Stimulated activated CD4-positive, alpha-beta T cell treated with anti-CD3 and anti-CD28 coated beads, TNF-alpha, amount 100 ng/mL, for 48 hours (primary cell): ENCODE data around the gene RAPGEF5.

ENCODE experiments used
- DNase-seq, 3 donors: peaks; one replicate each; pipeline ENCODE4 v3.0.0-alpha.2; 2020; ENCODE audit warnings: low read depth in 3 of 3

RAPGEF5 gene

DNA sequence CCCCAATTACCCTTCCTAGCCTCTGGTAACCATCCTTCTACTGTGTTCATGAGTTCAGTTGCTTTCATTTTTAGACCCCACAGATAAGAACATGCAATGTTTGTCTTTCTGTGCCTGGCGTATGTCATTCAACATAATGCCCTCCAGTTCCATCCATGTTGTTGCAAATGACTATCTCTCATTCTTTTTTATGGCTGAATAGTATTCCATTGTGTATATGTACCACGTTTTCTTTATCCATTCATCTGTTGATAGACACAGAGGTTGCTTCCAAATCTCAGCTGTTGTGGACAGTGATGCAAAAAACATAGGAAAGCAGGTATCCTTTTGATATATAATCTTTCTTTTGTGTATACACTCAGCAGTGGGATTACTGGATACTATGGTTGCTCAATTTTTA is 51.2 kb downstream of the RAPGEF5 start:
- DNase-seq = no peak

DNA sequence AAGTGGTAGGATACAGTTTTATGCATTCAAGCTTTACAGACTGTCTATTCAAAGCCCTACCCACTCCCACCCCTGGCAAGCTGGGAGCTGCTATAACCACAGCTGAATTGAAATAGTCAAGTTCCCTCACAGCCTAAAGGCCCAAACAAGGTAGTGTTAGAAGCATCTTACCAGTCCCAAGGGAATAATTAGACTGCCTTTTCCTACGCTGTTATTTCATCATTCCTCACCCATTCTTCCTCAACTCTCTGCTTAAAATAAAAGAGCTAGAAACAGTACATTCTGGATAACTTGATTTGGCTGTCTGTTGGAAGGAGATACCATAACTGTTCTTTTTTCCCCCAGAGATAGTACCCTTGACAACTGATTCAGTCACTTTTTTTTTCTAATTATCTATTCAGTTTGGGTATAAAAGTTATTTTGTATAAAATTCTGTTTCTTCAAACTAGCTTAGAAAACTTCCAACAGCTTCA is 54.0 kb downstream of the RAPGEF5 start:
- DNase-seq = no peak

DNA sequence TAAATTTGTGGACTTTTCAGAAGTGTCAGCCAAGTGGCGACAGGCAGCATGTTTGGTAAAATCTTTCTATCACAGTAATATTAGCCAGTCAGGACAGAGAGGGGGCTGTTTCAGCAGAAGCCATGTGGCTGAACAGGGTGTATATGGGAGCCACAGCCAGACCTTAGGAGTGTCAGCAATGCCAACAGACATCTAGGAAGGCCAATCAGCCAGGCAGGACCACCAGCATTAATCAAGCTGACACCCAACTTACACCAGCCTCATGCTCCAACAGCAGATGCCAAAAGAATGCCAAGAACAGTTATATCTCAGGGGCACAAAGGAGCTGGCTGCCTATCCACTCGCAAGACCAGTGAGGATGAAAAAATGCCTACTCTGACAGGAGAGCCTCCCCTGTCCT is 54.8 kb downstream of the RAPGEF5 start:
- DNase-seq = no peak

DNA sequence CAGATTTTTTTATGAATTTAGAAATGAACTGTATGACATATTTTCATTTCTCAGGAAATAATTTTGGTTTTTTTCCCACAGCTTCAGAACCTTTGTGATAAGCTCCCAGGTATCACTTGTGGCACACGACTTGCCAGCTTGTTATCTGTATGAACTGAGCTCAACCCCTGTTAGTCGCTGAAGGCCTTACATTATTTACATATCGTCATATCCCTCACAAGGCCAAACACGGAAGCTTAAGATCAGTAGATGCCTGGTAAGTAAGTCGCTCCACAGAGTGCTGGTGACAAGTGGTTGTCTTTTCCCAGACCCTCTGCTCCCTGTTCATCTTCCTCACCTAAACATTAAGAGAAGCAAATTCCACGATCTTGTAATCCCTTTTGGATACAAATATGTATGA is 55.2 kb downstream of the RAPGEF5 start:
- no peak for DNase-seq

DNA sequence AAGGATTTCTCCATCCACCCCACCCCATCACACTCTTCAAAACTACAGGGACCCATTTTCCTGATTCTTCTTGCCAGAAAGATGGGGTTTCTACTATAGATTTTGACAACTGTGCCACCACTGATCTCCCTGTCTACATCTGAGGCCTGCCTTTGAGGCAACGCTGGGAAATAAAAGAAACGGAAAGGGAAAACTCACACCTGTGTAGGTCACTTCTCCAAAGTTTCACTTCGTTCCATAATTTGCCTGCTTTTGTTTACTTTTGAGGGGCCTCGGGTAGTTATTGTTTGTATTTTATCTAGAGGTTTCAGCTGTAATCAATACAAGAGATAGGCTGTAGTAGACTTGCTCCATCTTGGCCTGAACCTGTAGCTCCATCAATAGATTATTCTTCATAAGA is 56.1 kb downstream of the RAPGEF5 start:
- DNase-seq = no peak

DNA sequence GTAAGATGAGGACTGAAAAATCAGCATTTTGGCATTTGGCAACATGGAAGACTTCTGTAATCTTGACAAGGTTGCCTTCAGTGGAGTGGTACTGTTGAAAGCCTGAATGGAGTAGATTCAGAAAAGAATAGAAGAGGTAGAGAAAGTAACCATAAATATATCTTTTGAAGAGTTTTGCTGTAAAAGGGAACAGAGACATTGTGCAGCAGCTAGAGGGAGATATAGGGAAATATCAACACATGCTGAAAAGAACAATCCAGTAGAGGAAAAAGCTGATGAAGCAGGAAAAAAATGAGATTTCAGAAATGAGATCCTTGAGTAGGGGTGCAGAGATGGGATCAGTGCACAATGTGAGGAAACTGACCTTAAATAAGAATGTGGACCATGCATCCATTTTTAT is 60.0 kb downstream of the RAPGEF5 start:
- DNase-seq = no peak

DNA sequence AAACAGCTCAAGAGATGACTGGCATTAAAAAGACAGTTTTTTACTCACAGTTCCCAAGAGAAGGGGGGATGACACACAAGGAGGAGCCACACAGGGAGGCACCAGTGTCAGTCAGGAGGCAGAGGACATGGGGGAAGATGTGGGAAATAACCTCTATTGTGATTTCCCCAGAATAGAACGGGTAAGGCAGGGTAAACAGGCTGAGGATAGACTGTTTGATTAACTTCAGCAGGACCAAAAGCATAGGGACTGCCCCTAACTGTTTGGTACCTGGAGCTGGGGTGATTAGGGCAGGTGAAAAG is 60.7 kb downstream of the RAPGEF5 start:
- DNase-seq = no peak

DNA sequence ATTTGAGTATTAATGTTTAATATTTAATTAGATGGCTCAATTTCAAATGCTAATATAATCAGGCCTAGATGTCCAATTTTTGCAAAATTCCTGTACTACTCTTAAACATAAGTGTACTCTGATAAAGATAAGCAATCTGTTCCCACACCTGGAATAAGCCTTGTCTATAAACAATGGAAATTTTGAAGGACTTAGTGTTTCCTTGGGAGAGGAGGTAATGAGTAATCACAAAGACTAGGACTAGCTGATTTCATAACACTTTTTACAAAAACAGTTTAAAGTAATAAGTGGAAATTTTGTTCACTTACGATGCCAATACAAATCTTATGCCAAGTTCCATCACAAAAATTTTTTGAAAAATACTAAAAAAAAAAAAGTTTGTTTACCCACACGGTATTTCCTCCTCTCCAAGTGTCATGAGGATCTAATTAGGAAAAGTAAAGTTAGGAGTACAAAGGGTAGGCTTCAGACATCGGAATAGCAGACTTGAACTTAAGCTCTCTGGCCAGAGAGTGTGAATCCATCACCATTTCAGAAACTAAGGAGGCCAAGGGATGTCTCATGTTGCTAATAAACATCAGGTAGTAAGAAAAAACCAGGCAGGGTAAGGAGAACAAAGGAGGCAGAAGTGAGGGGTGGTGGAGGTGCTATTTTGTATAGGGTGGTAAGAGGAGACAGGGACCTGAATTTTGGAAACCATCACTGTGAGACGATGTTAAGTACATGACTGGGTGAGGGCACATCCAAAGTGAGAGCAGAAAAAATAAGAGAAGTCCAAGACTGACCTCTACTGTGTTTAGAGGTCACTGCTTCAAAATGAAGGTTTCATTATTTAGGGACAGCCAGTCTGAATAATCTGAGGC is 61.3 kb downstream of the RAPGEF5 start:
- DNase-seq = no peak

DNA sequence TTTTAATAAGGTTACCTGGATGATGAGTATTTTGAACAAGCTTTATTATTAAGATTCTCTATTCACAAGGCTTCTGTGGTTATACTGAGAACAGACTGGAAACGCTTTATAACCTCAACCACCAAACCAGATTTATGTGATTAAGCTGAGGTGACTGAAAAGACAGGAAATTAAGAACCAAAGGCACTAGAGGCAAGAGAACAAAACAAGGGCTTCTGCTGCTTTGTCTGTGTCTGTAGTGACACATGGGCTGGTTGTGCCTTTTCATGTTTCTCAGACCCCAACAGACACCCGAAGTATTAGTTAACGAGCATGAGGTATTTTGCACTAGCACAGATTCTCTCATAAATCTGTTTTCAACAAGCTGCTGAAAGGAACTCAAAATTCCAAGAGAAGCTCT is 64.4 kb downstream of the RAPGEF5 start:
- DNase-seq = no peak

DNA sequence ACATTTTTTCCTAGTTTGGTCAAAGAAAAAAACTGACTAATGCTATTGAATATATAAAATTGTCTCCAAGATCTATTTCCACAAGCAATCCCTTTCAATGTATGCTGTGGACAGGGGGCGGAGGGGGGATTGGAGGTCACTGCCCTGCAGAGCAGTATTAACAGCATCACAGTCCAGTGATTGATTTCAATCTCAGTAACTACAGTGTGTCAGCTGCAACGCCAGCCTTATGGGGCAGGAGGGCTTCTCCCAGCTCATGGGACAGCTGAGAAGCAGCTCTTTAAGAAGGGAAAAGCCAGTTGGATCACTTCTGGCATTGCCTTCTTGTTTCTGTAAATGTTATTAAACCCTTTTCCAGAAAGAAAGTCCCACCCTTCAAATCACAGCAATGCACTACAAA is 65.0 kb downstream of the RAPGEF5 start:
- DNase-seq = no peak

DNA sequence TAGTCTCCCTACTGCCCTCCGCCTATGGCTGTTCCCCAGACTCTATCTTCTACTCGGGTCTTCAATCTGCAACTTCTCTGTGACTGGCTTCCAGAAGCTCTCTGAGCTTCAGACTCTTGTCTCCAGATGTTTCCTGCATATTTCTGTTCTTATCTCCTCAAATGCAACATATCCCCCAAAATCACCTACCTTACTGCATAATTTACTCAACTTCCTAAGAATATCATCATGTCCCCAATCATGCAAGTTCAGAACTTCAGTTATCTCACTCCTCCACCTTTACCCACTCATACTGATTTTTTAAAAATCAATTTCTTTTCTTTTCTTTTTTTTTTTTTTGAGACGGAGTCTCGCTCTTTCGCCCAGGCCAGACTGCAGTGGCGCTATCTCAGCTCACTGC is 68.8 kb downstream of the RAPGEF5 start:
- no peak for DNase-seq

DNA sequence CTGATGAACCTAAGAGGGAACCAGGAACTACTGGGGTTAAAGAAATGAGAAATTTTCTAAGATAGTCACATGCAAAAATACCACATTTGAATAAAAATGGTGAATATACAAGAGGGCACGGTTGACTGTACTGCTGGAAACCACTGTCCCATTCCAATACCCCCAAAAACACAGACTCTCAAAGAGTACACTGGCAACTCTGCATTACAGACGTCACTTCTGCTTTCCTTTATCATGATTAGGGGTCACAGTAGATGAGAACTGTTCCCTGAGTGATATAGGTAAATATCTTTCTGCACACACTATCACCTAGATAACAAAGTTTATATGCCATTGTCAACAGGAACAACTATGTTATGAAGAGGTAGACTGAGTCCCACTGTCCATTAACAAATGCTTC is 69.5 kb downstream of the RAPGEF5 start:
- DNase-seq = no peak

DNA sequence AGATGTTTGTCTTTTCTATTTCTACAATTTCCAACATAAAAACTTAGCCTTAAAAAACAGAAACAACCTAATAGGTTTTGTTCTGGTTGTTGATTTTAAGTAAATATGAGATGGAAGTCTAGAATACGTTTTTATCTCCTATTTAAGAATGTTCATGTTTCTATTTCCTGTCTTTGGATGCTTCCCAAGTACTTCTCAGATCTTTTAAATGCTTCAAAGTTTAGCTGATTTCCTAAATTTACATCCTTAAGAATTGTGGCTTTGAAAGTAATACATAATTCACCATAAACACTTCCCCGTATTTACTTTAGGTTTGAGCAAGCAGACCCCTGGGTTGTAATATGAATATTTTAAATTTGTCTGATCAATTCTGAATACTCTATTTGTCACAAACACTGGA is 70.5 kb downstream of the RAPGEF5 start:
- no peak for DNase-seq

DNA sequence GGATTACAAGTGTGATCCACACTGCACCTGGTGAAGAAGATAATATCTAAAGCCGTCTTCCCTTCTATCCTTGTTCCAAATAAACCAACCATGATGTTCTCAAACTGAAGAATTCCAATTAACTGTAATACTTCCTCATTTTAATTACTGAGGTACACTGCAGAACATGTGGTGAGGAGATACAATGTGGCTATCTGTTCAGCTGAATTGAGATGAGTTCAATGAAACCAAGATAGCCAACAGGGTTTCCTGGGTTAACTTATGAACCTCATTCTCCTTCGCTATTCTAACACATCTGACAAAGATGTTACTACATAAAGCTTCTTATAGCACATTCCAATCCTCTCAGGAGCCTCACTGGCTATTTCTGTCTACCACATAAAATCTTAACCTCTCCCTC is 75.5 kb downstream of the RAPGEF5 start:
- no peak for DNase-seq

DNA sequence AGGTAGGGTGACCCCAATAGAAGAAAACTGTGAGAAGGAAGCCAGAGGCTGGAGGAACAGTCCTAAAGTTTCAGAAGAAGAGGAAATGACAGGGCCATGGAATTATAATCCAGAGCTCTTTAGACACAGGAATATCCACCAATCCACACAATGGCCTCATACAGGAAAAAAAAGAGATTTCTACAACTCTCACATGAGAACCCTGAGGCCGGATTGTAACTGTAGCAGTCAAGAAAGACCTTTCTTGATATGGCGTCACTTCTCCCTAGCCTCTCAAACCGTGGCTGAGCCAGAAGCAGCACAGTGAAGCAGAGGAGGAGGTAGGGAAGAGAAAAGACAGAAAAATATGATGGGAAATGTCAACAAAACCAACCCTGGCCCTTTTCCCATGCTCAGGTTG is 76.9 kb downstream of the RAPGEF5 start:
- no peak for DNase-seq

DNA sequence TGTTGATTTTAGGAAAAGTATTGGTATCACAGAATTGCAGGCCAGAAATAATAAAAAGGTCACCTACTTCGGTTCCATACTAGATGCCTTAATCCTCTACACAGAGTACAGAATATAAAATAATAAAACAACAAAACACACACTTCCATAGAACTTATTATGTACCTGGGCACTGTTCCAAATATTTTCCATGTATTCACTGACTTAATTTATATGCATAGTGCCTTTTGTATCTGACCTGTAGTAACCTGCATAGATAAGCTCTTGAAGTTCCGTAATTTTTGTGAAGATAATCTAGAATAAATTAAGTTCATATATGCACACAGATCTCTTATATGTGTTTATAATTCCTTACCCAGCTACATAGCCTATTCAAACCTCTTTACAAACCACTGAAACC is 78.3 kb downstream of the RAPGEF5 start:
- no peak for DNase-seq

DNA sequence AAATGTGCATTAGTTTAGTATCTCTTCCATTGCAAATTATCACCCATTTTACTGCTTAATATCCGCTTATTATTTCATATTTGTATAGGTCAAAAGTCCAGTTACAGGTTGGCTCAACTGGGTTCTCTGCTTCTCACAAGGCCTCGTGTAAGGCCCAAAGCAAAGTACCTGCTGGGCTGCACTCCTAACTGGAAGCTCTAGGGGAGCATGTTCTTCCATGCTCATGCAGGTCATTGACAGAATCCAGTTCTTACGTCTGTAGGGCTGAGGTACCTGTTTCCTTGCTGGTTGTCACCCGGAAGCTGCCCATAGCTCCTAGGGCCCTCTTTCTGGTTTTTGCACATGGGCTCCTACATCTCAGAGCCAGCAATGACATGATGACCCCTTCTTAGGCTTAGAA is 79.6 kb downstream of the RAPGEF5 start:
- DNase-seq = no peak

DNA sequence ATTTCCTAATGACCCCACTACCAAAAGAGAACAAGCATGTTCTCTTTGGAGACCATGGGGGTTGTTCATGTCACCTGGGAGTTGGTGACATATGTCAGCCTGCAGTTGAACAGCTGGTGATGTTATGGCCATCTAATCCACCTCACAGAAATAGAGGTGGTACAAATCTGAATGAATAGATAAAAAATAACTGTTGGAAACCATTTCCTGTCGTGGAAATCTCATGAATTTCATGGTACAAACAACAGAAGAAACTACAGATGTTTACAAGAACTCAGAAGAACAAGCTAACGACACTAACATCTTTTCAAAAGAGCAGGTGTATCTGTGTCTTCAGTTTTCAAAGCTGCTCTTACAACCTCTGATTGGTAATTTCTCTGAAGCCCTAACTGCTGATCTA is 81.3 kb downstream of the RAPGEF5 start:
- no peak for DNase-seq

DNA sequence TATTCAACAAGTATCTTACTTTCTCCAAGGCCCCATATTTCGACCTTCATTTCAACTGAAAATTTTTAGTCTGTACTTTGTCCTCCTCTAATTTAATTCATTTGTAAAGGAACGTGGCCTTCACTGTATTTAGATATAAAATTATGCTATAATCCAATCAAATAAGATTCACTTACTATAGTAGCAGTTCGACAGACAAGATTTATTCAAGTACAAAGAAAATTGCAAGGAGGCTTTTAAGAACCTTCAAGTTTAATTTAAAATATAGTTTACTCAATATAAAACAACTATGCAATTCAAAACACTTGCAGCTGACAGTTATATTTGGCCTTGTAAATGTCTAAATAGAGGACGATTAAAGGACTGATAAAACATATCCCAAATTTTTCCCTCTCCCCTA is 85.6 kb downstream of the RAPGEF5 start:
- no peak for DNase-seq

DNA sequence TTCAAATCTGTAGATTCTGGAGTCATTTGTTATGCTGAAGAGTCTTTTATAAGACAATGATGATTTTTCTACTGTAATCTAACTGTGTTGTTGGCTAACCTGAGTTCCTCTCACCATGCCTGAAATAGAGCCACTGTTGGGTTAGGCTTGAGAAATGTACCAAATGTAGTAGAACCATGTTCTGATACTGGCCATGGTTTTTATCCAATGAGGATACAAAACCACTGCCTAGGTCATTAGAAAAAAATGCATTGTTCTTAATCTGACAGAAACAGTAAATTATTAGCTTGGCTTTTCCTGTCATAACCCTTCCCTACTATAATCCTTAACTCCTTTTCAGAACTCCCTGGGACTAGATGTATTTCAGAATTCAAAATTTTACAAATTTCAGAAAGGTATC is 86.6 kb downstream of the RAPGEF5 start:
- DNase-seq = no peak

DNA sequence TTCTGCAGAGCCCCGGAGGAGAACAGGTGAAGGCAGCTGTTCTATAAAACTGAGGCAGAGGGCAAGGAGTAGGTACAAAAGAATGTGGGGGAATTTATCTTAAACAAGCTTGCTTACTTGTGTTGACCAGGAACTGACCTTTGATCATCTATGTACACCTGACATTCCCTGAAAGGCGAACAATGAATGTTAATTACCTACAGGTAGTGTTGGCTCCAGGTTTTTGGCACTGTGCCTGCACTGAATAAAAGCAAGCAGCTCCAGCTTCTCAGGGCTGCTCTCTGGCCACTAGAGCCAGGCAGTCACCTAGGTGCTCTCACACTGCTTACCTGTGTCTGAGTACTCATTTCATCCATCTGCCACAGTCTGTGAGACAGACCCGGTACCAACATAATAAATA is 87.0 kb downstream of the RAPGEF5 start:
- no peak for DNase-seq

DNA sequence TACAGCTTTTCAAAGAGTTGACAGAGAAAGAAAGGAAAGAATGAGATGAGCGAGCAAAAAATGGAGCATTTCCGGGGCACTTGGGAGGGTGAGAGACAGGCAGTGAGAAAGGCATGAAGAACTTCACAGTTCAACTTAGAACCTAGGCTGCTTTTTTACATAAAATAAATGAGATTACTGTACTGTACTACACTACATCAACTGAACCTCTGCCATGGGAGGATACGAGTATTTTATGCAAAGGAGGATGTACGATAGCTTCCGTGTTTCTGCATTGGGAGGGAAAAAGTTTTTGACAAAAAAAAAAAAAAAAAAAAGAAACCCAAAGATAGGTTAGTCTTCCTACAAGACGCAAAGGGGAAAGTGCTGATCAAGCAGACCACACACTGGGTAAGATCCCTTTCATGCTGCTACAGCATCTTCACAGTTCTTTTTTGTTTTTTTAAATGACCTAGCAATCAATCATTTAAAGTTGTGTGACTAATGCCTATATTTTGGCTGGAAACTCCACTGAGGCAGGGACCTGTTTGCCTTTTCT is 88.0 kb downstream of the RAPGEF5 start:
- no peak for DNase-seq

DNA sequence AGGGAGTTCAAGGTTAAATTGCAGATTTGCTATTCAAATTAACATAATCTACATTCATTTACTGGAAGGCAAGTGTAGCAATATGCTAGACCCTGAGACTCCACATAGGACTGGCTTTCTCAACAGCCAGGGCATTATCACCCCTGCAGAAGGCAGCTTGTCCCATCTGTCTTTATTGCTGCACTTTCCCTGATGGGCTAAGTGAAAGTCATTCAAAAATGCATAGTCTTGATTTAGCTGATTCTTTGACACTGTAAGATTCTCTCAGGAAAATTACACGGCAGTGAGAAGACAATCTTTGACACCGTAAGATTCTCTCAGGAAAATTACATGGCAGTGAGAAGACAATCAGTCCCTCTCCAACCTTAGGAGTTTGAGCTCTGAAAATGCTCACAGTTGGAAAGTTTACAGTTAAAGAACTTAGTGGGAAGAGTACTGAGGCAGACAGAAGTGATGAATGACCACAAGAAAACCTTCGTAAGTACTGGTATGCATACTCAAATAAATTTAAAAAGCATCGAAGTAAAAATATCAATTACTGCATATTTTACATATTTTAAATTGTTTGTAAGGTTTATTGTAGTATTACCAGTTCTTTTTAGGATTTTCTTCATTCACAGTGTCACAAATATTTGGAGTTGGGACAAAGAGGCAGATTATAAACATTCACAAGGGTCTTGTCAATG is 88.9 kb downstream of the RAPGEF5 start:
- DNase-seq = no peak
